Thoracic aorta (tissue), 2 donors: ENCODE results near the gene CADM2. TPM values are rescaled to one million over a fixed set of nuclear protein-coding genes. Genes with fewer than 3 reads are reported as not detected.
"Not testable (repeated sequence)": the region's sequence is repeated elsewhere in the genome, so short reads cannot be mapped to it uniquely, and the experiment has no call there.

ENCODE experiments used
- ATAC-seq: fragments of 150-250 bp; one replicate; pipeline ENCODE4 v1.8.0; 2017; ENCODE audit warnings: low read depth; ENCODE audit not compliant: insufficient number of reproducible peaks, low FRiP score
- DNase-seq: peaks from one replicate; pipeline ENCODE4 v3.0.0-alpha.2; 2020; ENCODE audit warnings: low spot score
- H3K27ac ChIP-seq, 2 donors: fragments of 200-600 bp; sonication (generic); 1 replicate in 1 of 2; 2 replicates in 1 of 2; pipeline ENCODE4 v1.5.1; 2016; ENCODE audit warnings: mild to moderate bottlenecking in 2 of 2, moderate library complexity in 2 of 2
- H3K27me3 ChIP-seq: fragments of 200-600 bp; sonication (generic); replicated peaks from 2 replicates; pipeline ENCODE4 v1.6.0; 2016; ENCODE audit warnings: mild to moderate bottlenecking; ENCODE audit not compliant: insufficient read depth
- H3K36me3 ChIP-seq: fragments of 200-600 bp; sonication (generic); one replicate; pipeline ENCODE4 v1.5.1; 2016
- H3K4me1 ChIP-seq, 2 donors: fragments of 200-600 bp; sonication (generic); 1 replicate in 1 of 2; 2 replicates in 1 of 2; pipeline versions ENCODE4 v1.5.1 to v1.6.0; 2016; ENCODE audit warnings: low read depth in 2 of 2, mild to moderate bottlenecking in 1 of 2; ENCODE audit not compliant: control insufficient read depth in 1 of 2
- H3K4me3 ChIP-seq: fragments of 200-600 bp; sonication (generic); 2 replicates; pipeline ENCODE4 v1.5.1; 2016; ENCODE audit warnings: mild to moderate bottlenecking
- H3K9me3 ChIP-seq: fragments of 200-600 bp; sonication (generic); 2 replicates; pipeline ENCODE4 v1.5.1; 2016
- total RNA-seq, 2 donors: library from RNA; depleted of rRNA; stranded (reverse); fragments of >200 nt; gene quantifications; one replicate each; pipeline versions ENCODE4 v1.1.0 to v1.2.3, GENCODE V29; 2016
- TF ChIP-seq, protein P1 (sequence below): fragments of 200-600 bp; sonication (generic); IDR thresholded peaks from one replicate; pipeline ENCODE4 v1.5.1; 2019; ENCODE audit warnings: antibody characterized with exemption

CADM2 gene
- total RNA-seq, 2 donors from 2014 or later = 1.8 TPM; not detected in 1

DNA sequence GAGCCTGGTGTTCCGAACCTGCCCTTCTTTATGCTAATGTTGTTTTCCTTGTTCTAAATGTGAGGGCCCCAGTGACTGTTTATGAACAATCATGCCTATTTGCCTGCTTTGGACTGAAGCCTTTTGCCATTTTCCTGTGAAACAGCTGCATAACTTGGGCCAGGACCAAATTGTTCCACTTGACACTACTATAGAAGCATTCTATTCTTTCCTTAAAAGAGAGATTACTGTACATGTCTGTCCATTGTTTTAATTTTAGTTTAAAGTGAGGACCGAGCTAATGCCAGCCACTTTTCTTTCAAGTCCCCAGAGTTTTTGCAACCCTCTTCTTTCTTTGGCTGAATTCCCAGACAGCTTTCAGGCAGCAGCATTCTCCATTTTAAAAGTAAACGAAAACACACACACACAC, 980.3 kb downstream of the CADM2 start:
- no peak for DNase-seq
- no peak for ATAC-seq
- H3K4me3 ChIP-seq = no peak overlapping the region
- TF ChIP-seq, protein P1, sequence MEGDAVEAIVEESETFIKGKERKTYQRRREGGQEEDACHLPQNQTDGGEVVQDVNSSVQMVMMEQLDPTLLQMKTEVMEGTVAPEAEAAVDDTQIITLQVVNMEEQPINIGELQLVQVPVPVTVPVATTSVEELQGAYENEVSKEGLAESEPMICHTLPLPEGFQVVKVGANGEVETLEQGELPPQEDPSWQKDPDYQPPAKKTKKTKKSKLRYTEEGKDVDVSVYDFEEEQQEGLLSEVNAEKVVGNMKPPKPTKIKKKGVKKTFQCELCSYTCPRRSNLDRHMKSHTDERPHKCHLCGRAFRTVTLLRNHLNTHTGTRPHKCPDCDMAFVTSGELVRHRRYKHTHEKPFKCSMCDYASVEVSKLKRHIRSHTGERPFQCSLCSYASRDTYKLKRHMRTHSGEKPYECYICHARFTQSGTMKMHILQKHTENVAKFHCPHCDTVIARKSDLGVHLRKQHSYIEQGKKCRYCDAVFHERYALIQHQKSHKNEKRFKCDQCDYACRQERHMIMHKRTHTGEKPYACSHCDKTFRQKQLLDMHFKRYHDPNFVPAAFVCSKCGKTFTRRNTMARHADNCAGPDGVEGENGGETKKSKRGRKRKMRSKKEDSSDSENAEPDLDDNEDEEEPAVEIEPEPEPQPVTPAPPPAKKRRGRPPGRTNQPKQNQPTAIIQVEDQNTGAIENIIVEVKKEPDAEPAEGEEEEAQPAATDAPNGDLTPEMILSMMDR = no peak
- H3K9me3 ChIP-seq = no peaks in the 10 kb centered on the region
- no peaks in the 10 kb centered on the region for H3K4me1 ChIP-seq
- no peaks in the 10 kb centered on the region for H3K36me3 ChIP-seq
- no peak overlapping the region for H3K27ac ChIP-seq
- H3K27me3 ChIP-seq = no peaks in the 10 kb centered on the region

DNA sequence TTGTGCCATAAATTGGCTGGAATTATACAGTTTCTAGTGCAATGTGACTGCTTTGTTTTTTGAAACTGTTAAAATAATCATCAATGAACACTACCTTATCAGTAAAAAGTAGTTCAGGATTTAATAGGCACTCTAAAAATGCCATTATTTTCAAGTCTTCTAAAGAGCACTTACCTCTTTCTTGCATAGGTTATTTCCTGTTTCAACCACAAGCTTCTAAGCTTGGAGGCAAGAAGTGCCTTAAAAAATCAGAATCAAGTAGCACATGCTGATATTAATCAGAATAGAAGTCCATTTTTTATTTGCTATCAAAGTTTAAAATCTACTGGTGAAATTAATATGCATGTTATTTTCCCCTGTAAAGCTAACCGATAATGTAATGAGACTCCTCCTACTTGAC, 991.6 kb downstream of the CADM2 start:
- no peak overlapping the region for H3K27ac ChIP-seq
- H3K36me3 ChIP-seq = no peaks in the 10 kb centered on the region
- no peak overlapping the region for H3K4me3 ChIP-seq
- H3K27me3 ChIP-seq = no peaks in the 10 kb centered on the region
- no peaks in the 10 kb centered on the region for H3K4me1 ChIP-seq
- DNase-seq (no peak), ATAC-seq (no peak)
- TF ChIP-seq, protein P1 = no peak
- H3K9me3 ChIP-seq = no peaks in the 10 kb centered on the region

DNA sequence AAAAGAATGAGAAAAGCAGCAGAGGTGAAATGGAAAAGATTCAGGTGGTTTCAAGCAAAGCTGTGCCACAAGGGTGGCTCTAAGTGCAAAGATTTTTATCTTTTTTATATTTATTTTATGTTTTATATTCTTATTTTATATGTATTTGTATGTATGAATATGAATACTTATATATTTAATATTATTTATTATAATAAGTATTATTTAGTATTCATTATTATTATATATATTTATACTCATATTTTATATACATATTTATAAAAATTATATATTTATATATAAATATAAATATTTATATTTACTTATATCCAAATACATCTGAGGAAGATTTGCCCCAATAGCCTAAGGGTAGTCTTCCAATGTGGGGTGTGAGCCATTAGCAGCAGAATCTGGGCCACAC, 1002.0 kb downstream of the CADM2 start:
- no peak for ATAC-seq
- Histone ChIP-seq H3K4me1 (no peaks in the 10 kb centered on the region), H3K9me3 (no peaks in the 10 kb centered on the region), H3K27me3 (no peaks in the 10 kb centered on the region), H3K4me3 (no peak overlapping the region), H3K27ac (no peak overlapping the region), H3K36me3 (no peaks in the 10 kb centered on the region)
- TF ChIP-seq, protein P1 = no peak
- no peak for DNase-seq

DNA sequence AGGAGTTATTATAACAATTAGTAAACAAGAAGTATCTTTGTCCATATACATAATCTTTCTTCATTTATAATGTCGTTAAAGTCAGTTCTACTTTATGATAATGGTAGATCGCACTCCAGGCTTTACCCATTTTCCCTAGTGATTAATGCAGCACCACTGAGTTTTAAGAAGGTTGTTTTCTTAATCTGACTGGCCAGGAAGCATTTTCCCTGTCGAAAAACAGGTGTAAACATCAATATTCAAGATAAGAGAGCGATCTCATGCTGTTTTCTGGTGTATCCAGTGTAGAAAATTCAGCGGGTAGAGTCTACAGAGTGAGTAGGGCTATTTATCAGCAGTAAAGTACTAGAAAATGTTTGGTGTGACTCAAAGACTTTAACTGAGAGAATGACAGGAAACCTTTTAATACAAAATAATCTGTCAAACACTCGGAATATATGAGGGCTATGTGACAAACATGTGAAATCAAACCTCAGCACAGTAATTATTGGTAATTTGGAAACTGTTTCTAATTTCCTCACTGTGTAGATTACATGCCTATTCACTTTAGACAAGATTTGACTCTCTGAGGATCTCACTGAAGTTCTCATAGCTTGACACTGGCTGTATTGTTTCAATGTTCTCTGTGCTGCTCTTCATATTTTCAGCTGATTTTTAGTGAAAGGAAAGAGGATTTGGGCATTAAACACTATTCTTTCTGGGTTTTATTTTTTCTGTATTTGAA, 1019.0 kb downstream of the CADM2 start:
- Histone ChIP-seq H3K4me1 (no peaks in the 10 kb centered on the region), H3K27ac (no peak overlapping the region), H3K27me3 (no peaks in the 10 kb centered on the region), H3K4me3 (no peak overlapping the region), H3K36me3 (no peaks in the 10 kb centered on the region), H3K9me3 (no peaks in the 10 kb centered on the region)
- no peak for ATAC-seq
- no peak for DNase-seq
- TF ChIP-seq, protein P1 = no peak

DNA sequence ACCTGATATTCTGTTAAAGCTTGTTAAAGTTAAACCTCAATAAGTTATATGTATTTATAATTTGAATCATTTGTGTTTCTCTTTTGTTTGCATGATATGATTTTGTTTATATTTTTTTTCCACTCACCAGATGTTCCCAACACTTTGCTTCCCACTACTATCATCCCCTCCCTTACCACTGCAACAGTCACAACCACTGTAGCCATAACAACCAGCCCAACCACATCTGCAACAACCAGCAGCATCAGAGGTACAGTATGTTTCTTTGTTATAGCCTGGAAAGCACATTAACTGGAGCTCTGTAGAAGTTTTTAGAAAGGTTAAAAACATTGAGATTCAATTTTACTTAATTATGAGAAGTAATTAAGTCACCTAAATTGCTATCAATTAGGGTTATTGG, 1020.2 kb downstream of the CADM2 start:
- no peaks in the 10 kb centered on the region for H3K27me3 ChIP-seq
- no peaks in the 10 kb centered on the region for H3K9me3 ChIP-seq
- no peak overlapping the region for H3K4me3 ChIP-seq
- H3K27ac ChIP-seq = no peak overlapping the region
- H3K4me1 ChIP-seq = no peaks in the 10 kb centered on the region
- TF ChIP-seq, protein P1 = no peak
- H3K36me3 ChIP-seq = no peaks in the 10 kb centered on the region
- DNase-seq (no peak), ATAC-seq (no peak)

DNA sequence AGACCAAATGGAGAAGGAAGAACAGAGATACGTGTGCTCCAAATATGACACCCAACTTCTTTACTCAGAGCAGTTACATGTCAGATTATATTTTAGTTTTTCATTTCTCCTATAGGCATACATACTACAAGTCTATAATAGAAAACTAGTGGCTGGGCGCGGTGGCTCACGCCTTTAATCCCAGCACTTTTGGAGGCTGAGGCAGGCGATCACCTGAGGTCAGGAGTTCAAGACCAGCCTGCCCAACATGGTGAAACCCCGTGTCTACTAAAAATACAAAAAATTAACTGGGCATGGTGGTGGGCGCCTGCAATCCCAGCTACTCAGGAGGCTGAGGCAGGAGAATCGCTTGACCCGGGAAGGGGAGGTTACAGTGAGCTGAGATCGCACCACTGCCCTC, 1030.8 kb downstream of the CADM2 start:
- not testable (repeated sequence) for H3K4me3 ChIP-seq, H3K36me3 ChIP-seq, H3K9me3 ChIP-seq, DNase-seq, H3K27ac ChIP-seq, ATAC-seq, H3K27me3 ChIP-seq, H3K4me1 ChIP-seq
